Type B pancreatic cell (in vitro differentiated cells): Measurements from ENCODE around the gene HINT3. TPM values are rescaled to one million over a fixed set of nuclear protein-coding genes. Genes with fewer than 3 reads are reported as not detected.
"Not testable (repeated sequence)": the region's sequence is repeated elsewhere in the genome, so short reads cannot be mapped to it uniquely, and the experiment has no call there.

Experiments used
- DNase-seq: peaks from one replicate; pipeline ENCODE4 v3.0.0; 2021; ENCODE audit warnings: mixed read lengths; ENCODE audit not compliant: unreplicated experiment; ENCODE audit errors: extremely low spot score
- H3K27ac Mint-ChIP-seq: 2 replicates; pipeline ENCODE4 v1.8.0; 2021; ENCODE audit warnings: mild to moderate bottlenecking, mixed read lengths
- H3K27me3 Mint-ChIP-seq: 2 replicates; pipeline ENCODE4 v1.8.0; 2021; ENCODE audit warnings: mixed read lengths
- H3K36me3 Mint-ChIP-seq: 2 replicates; pipeline ENCODE4 v1.8.0; 2021; ENCODE audit warnings: mixed read lengths
- H3K4me1 Mint-ChIP-seq: one replicate; pipeline ENCODE4 v1.8.0; 2021; ENCODE audit warnings: mixed read lengths; ENCODE audit not compliant: unreplicated experiment
- H3K4me3 Mint-ChIP-seq: 2 replicates; pipeline ENCODE4 v1.8.0; 2021; ENCODE audit warnings: mild to moderate bottlenecking, mixed read lengths
- H3K9me3 Mint-ChIP-seq: 2 replicates; pipeline ENCODE4 v1.8.0; 2021; ENCODE audit warnings: mixed read lengths
- long read RNA-seq: library from polyadenylated mRNA; unstranded; transcript quantifications from one replicate; pipeline ENCODE4 v2.0.0, GENCODE V29; 2020
- total RNA-seq: library from RNA; stranded (reverse); gene quantifications from 2 replicates; pipeline ENCODE4 v1.2.1, GENCODE V29; 2021; ENCODE audit warnings: low replicate concordance
- TF ChIP-seq, protein P1 (sequence below): fragments of 200-600 bp; sonication (generic); conservative IDR thresholded peaks from 2 replicates; pipeline ENCODE4 v1.5.0; 2021; ENCODE audit warnings: antibody characterized with exemption, mild to moderate bottlenecking

Gene HINT3
- 14.8 and 19.9 TPM in 2 replicates for total RNA-seq
- long read RNA-seq, transcript HINT3-201 (5 exons, 3,314 nt), result major isoform, 43 of 51 reads
- long read RNA-seq, partial matches to known transcripts, result 1 of 51 reads
- long read RNA-seq, other reads (novel, unspliced or antisense), result 7 of 51 reads

DNA sequence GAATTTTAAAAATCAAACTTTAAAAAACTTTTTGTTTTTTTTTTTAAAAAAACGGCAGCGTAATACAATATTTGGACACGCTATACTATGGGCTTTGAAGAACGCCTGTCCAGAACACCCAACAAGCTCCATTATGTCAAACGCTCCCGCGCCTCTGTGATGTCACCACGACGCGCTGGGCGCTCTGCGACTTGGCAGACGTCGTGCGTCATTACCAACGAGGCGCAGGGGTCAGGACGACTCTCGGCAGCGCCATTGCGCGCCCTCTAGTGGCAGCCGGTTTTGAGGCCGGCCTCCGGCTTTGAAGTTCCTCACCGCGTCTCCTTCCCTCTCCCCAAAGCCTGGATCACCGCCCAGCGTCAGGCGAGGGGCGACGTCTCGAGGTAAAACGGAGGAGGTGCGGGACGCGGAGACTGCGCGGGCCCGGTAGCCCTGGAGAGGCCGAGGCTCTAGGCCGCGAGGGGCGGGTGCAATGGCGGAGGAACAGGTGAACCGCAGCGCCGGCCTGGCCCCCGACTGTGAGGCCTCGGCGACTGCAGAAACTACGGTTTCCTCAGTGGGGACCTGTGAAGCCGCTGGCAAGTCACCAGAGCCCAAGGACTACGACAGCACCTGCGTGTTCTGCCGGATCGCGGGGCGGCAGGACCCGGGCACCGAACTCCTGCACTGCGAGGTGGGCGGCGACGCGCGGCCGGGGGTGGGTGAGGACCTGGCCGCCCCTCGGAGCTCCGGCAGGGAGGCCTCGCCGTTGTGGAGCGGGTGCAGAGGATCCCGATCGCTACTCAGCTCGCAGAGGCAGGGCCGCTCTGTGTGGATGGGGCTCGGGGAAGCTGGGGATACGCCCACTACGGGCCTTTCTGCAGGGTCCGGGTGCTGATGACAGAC lies at the start of gene HINT3:
TSS of gene HINT3 (plus strand) at position 265 of the 885 bp plus-strand sequence. CDS start at position 473, 208 bp downstream.
- TF ChIP-seq, protein P1, sequence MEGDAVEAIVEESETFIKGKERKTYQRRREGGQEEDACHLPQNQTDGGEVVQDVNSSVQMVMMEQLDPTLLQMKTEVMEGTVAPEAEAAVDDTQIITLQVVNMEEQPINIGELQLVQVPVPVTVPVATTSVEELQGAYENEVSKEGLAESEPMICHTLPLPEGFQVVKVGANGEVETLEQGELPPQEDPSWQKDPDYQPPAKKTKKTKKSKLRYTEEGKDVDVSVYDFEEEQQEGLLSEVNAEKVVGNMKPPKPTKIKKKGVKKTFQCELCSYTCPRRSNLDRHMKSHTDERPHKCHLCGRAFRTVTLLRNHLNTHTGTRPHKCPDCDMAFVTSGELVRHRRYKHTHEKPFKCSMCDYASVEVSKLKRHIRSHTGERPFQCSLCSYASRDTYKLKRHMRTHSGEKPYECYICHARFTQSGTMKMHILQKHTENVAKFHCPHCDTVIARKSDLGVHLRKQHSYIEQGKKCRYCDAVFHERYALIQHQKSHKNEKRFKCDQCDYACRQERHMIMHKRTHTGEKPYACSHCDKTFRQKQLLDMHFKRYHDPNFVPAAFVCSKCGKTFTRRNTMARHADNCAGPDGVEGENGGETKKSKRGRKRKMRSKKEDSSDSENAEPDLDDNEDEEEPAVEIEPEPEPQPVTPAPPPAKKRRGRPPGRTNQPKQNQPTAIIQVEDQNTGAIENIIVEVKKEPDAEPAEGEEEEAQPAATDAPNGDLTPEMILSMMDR, result peak; percentile 100
- Mint-ChIP-seq H3K4me1 (no peaks in the 10 kb centered on the region), H3K27me3 (peaks cover under 1% of the 10 kb centered on the region), H3K9me3 (no peaks in the 10 kb centered on the region), H3K36me3 (no peaks in the 10 kb centered on the region), H3K27ac (peak within 1 kb of the TSS; percentile 77), H3K4me3 (no peak within 1 kb of the TSS)
- peak; percentile 99 for DNase-seq

DNA sequence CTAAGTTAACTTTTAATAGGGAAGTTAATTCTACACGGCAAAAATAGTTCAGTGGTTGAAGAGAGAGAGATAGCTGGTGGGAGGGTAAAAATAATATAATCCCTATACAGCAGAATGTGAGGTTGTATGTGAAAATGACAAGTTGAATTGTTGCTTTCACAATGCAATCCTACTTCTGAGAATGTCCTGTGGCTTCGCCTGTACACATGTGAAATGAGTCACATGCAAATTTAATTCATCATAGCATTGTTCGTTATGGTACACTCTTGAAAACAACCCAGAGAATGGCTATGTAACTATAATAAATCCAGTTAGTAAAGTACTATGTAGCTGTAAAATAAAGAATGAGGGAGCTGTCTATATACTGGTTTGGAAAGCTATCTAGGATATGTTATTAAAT lies 46.0 kb upstream of the HINT3 start:
- Mint-ChIP-seq H3K27ac (no peak overlapping the region), H3K4me1 (no peaks in the 10 kb centered on the region), H3K27me3 (no peaks in the 10 kb centered on the region), H3K36me3 (peaks cover 13% of the 10 kb centered on the region), H3K4me3 (no peak overlapping the region), H3K9me3 (no peaks in the 10 kb centered on the region)
- TF ChIP-seq, protein P1, result no peak
- no peak for DNase-seq

DNA sequence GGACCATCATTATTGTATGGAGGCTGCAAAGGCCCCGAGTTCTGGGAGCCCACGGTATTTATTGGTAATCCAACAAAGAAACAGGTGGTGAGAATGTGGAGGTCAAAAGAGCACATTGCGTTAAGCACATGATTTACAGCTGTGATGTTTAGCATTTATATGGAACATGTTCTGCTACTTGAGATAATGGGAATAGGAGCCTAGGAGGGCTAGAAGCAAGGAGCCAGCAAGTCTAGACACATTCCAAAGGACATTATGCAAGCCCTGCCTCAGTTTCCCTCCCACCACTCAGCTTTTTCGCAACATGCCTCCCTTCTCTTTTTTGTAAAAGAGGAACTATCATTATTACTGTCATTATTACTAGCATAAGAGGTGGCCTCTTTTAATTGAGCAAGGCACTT lies 45.5 kb upstream of the HINT3 start:
- H3K27me3 Mint-ChIP-seq, H3K4me1 Mint-ChIP-seq, DNase-seq, H3K9me3 Mint-ChIP-seq, H3K4me3 Mint-ChIP-seq, H3K27ac Mint-ChIP-seq: not testable (repeated sequence)
- H3K36me3 Mint-ChIP-seq, result peaks cover 13% of the 10 kb centered on the region

DNA sequence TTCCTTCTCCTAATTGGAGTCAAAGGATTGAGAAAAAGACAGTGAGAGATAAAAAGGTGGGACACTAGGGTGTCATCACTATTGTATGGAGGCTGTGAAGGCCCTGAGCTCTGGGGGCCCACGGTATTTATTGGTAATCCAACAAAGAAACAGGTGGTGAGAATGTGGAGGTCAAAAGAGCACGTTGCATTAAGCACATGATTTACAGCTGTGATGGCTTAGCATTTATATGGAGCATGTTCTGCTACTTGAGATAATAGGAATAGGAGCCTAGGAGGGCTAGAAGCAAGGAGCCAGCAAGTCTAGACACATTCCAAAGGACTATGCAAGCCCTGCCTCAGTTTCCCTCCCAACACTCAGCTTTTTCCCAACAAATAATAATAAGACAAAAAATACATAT lies 44.1 kb upstream of the HINT3 start:
- not testable (repeated sequence) for DNase-seq, H3K4me3 Mint-ChIP-seq
- peaks cover 22% of the 10 kb centered on the region for H3K36me3 Mint-ChIP-seq

DNA sequence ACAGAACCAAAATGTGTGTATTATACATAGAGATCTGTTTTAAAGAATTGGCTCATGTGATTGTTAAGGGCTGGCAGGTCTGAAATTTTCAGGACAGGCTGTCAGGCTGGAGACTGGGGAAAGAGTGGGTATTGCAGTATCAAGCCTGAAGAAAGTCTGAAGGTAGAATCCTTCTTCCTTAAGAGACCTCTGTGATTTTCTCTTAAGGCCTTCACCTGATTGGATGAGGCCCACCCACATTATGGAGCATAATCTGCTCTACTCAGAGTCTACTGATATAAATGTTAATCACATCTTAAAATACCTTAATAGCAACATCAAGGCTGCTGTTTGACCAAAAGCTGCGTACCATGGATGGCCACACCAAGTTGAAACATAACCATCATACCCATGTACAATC lies 43.4 kb upstream of the HINT3 start:
- peaks cover 21% of the 10 kb centered on the region for H3K36me3 Mint-ChIP-seq
- no peaks in the 10 kb centered on the region for H3K9me3 Mint-ChIP-seq
- TF ChIP-seq, protein P1, result no peak
- DNase-seq, result no peak
- no peaks in the 10 kb centered on the region for H3K4me1 Mint-ChIP-seq
- no peak overlapping the region for H3K27ac Mint-ChIP-seq
- no peaks in the 10 kb centered on the region for H3K27me3 Mint-ChIP-seq
- H3K4me3 Mint-ChIP-seq, result no peak overlapping the region

More for the DNA sequence above, 44.1 kb upstream of the HINT3 start:
- H3K4me1 Mint-ChIP-seq, H3K27ac Mint-ChIP-seq, H3K9me3 Mint-ChIP-seq, H3K27me3 Mint-ChIP-seq: not testable (repeated sequence)

DNA sequence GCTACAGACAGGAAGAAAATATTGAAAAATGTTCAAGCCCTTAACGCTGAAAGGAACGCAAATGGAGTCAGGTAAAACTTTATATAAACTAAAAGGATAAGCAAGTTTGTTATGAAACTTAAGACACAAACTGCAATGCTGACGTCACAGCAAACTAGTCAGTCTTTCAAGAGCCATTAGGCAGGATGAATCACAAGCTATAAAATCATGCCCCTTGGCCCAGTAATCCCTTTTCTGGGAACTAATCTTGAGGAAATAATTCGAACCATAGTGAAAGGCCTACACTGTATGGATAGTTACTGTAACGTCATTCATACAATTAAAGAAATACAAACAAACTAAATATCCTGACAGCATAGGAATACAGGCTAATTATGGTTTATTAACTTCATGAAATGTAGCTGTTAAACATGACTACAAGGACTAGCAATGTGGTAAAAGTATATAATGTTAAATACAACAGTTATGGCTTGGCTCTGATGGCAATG lies 42.7 kb upstream of the HINT3 start:
- H3K36me3 Mint-ChIP-seq, result peaks cover 19% of the 10 kb centered on the region
- no peak for DNase-seq
- TF ChIP-seq, protein P1, result no peak
- H3K27ac Mint-ChIP-seq, result no peak overlapping the region
- no peaks in the 10 kb centered on the region for H3K27me3 Mint-ChIP-seq
- peaks cover 6% of the 10 kb centered on the region for H3K4me1 Mint-ChIP-seq
- no peaks in the 10 kb centered on the region for H3K9me3 Mint-ChIP-seq
- no peak overlapping the region for H3K4me3 Mint-ChIP-seq
